H9 (cell line): ENCODE measurements around the gene DAB1. TPM values are rescaled to one million over a fixed set of nuclear protein-coding genes. Genes with fewer than 3 reads are reported as not detected.

Experiments
- DNase-seq: peaks from one replicate; pipeline ENCODE4 v3.0.0-alpha.2; 2017
- H2AFZ ChIP-seq: one replicate; pipeline ENCODE4 v1.6.1; 2013; ENCODE audit warnings: mild to moderate bottlenecking, low read length, control low read depth, moderate library complexity
- H2AK5ac ChIP-seq: 2 replicates; pipeline ENCODE4 v1.6.1; 2013; ENCODE audit warnings: low read length, control low read depth, mixed read lengths; ENCODE audit not compliant: insufficient read length
- H2BK120ac ChIP-seq: one replicate; pipeline ENCODE4 v1.6.1; 2013; ENCODE audit warnings: low read depth, mild to moderate bottlenecking, low read length, control low read depth, inconsistent platforms; ENCODE audit not compliant: poor library complexity, severe bottlenecking
- H2BK12ac ChIP-seq: 2 replicates; pipeline ENCODE4 v1.6.1; 2013; ENCODE audit warnings: low read length, control low read depth, mixed read lengths, low read depth; ENCODE audit not compliant: insufficient read length
- H2BK15ac ChIP-seq: 2 replicates; pipeline ENCODE4 v1.6.1; 2013; ENCODE audit warnings: low read depth, low read length, control low read depth
- H2BK20ac ChIP-seq: one replicate; pipeline ENCODE4 v1.6.1; 2013; ENCODE audit warnings: low read depth, mild to moderate bottlenecking, low read length, control low read depth, inconsistent platforms; ENCODE audit not compliant: poor library complexity, severe bottlenecking
- H2BK5ac ChIP-seq: 2 replicates; pipeline ENCODE4 v1.6.1; 2013; ENCODE audit warnings: low read length, control low read depth, mixed read lengths; ENCODE audit not compliant: insufficient read length
- H3K14ac ChIP-seq: 2 replicates; pipeline ENCODE4 v1.6.1; 2013; ENCODE audit warnings: low read length, control low read depth; ENCODE audit not compliant: insufficient read depth
- H3K18ac ChIP-seq: 2 replicates; pipeline ENCODE4 v1.6.1; 2013; ENCODE audit warnings: low read depth, mild to moderate bottlenecking, mixed read lengths, low read length, control low read depth; ENCODE audit not compliant: insufficient read length
- H3K23ac ChIP-seq: 2 replicates; pipeline ENCODE4 v1.6.1; 2013; ENCODE audit warnings: low read length, control low read depth, mixed read lengths, low read depth; ENCODE audit not compliant: insufficient read length
- H3K23me2 ChIP-seq: 2 replicates; pipeline ENCODE4 v1.6.1; 2013; ENCODE audit warnings: low read depth, mild to moderate bottlenecking, mixed read lengths, low read length, control low read depth; ENCODE audit not compliant: insufficient read length, poor library complexity, severe bottlenecking
- H3K27ac ChIP-seq: 2 replicates; pipeline ENCODE4 v1.5.1; 2013; ENCODE audit warnings: low read length, control low read depth, mixed read lengths, low read depth; ENCODE audit not compliant: insufficient read length
- H3K27me3 ChIP-seq: 2 replicates; pipeline ENCODE4 v1.6.1; 2013; ENCODE audit warnings: low read length, control low read depth, inconsistent platforms; ENCODE audit not compliant: insufficient read depth
- H3K4ac ChIP-seq: 2 replicates; pipeline ENCODE4 v1.6.1; 2013; ENCODE audit warnings: low read depth, mild to moderate bottlenecking, control low read depth, inconsistent platforms, low read length, moderate library complexity
- H3K4me1 ChIP-seq: 2 replicates; pipeline ENCODE4 v1.6.1; 2013; ENCODE audit warnings: low read length, control low read depth, inconsistent platforms; ENCODE audit not compliant: insufficient read depth
- H3K4me2 ChIP-seq: 2 replicates; pipeline ENCODE4 v1.6.1; 2013; ENCODE audit warnings: low read length, control low read depth, mixed read lengths; ENCODE audit not compliant: insufficient read length, insufficient read depth
- H3K56ac ChIP-seq: 2 replicates; pipeline ENCODE4 v1.6.1; 2013; ENCODE audit warnings: low read depth, mild to moderate bottlenecking, mixed read lengths, low read length, control low read depth; ENCODE audit not compliant: insufficient read length
- H3K79me1 ChIP-seq: 2 replicates; pipeline ENCODE4 v1.6.1; 2013; ENCODE audit warnings: low read depth, mild to moderate bottlenecking, moderate library complexity, low read length, control low read depth, inconsistent platforms; ENCODE audit not compliant: insufficient read depth, poor library complexity, severe bottlenecking
- H3K79me2 ChIP-seq: 2 replicates; pipeline ENCODE4 v1.6.1; 2013; ENCODE audit warnings: low read length, control low read depth, inconsistent platforms; ENCODE audit not compliant: insufficient read depth
- H3K9ac ChIP-seq: 2 replicates; pipeline ENCODE4 v1.6.1; 2013; ENCODE audit warnings: low read length, control low read depth, mixed read lengths; ENCODE audit not compliant: insufficient read length; ENCODE audit errors: extremely low read depth
- H3K9me3 ChIP-seq: one replicate; pipeline ENCODE4 v1.6.1; 2013; ENCODE audit warnings: low read depth, low read length, inconsistent platforms; ENCODE audit not compliant: control insufficient read depth
- H3T11ph ChIP-seq: one replicate; pipeline ENCODE4 v1.6.1; 2013; ENCODE audit warnings: mild to moderate bottlenecking, low read length, control low read depth, inconsistent platforms
- H4K20me1 ChIP-seq: one replicate; pipeline ENCODE4 v1.6.1; 2013; ENCODE audit not compliant: control insufficient read depth, insufficient read length, insufficient read depth
- H4K5ac ChIP-seq: 2 replicates; pipeline ENCODE4 v1.6.1; 2013; ENCODE audit warnings: low read depth, mild to moderate bottlenecking, mixed read lengths, low read length, control low read depth; ENCODE audit not compliant: insufficient read length
- H4K8ac ChIP-seq: replicated peaks from 2 replicates; pipeline ENCODE4 v1.6.1; 2013; ENCODE audit warnings: low read length, control low read depth, mixed read lengths, low read depth; ENCODE audit not compliant: insufficient read length
- H4K91ac ChIP-seq: 2 replicates; pipeline ENCODE4 v1.6.1; 2013; ENCODE audit warnings: low read depth, mild to moderate bottlenecking, moderate library complexity, mixed read lengths, low read length, control low read depth; ENCODE audit not compliant: insufficient read length
- H3K27ac Mint-ChIP-seq, 3 experiments: 2 replicates in 2 of 3; 3 replicates in 1 of 3; pipeline ENCODE4 v1.8.0; 2020 to 2021; ENCODE audit warnings: mixed read lengths in 3 of 3, mild to moderate bottlenecking in 1 of 3, moderate library complexity in 1 of 3
- H3K27me3 Mint-ChIP-seq: 2 replicates; pipeline ENCODE4 v1.8.0; 2021; ENCODE audit warnings: low read depth, mild to moderate bottlenecking, moderate library complexity, mixed read lengths
- H3K36me3 Mint-ChIP-seq, 3 experiments: 2 replicates in 2 of 3; 3 replicates in 1 of 3; pipeline ENCODE4 v1.8.0; 2020 to 2021; ENCODE audit warnings: low read depth in 3 of 3, mixed read lengths in 3 of 3; ENCODE audit not compliant: insufficient read depth in 1 of 3
- H3K4me1 Mint-ChIP-seq, 2 experiments: 2 replicates each; pipeline ENCODE4 v1.8.0; 2020; ENCODE audit warnings: mixed read lengths in 2 of 2
- H3K4me3 Mint-ChIP-seq, 2 experiments: 2 replicates in 1 of 2; 3 replicates in 1 of 2; pipeline ENCODE4 v1.8.0; 2020 to 2021; ENCODE audit warnings: mild to moderate bottlenecking in 2 of 2, mixed read lengths in 2 of 2, moderate library complexity in 1 of 2
- H3K9me3 Mint-ChIP-seq, 2 experiments: 2 replicates in 1 of 2; 3 replicates in 1 of 2; pipeline ENCODE4 v1.8.0; 2020; ENCODE audit warnings: mild to moderate bottlenecking in 2 of 2, mixed read lengths in 2 of 2, moderate library complexity in 1 of 2
- CTCF ChIP-seq: fragments of 200-600 bp; sonication (generic); conservative IDR thresholded peaks from 3 replicates; pipeline ENCODE4 v1.8.0; 2021; ENCODE audit warnings: antibody characterized with exemption, mild to moderate bottlenecking
- WGBS: extraction: QIAGEN DNeasy Blood & Tissue Kit; methylation state at CpG from one replicate; pipeline ENCODE4 v1.1.7; 2013; ENCODE audit warnings: missing lambda C conversion rate, low lambda C conversion rate, mixed read lengths; ENCODE audit not compliant: insufficient read length; ENCODE audit errors: extremely low coverage; 5-methylcytosine and 5-hydroxymethylcytosine counted together
- total RNA-seq: library from RNA; stranded (reverse); gene quantifications from 2 replicates; pipeline ENCODE4 v1.2.1, GENCODE V29; 2021

The DAB1 gene
- total RNA-seq, 1 experiment from 2014 or later: 9.3 TPM

- no peak overlapping the region for H2AFZ ChIP-seq
- H3K27me3 ChIP-seq: no peaks in the 10 kb centered on the region
- H3K56ac ChIP-seq: no peak overlapping the region
- H2BK120ac ChIP-seq: no peak overlapping the region
- no peak overlapping the region for H3K27ac ChIP-seq
- no peak for TF ChIP-seq CTCF
- no peak overlapping the region for H4K5ac ChIP-seq
- H2BK12ac ChIP-seq: no peak overlapping the region
- H3T11ph ChIP-seq: no peak overlapping the region
- Mint-ChIP-seq H3K27ac (no peak overlapping the region), H3K27me3 (no peaks in the 10 kb centered on the region), H3K36me3 (no peaks in the 10 kb centered on the region), H3K4me3 (no peak overlapping the region), H3K4me1 (peaks cover 0 to 5% of the 10 kb centered on the region in 2 experiments; a peak in 2 of 4 replicates), H3K9me3 (no peaks in the 10 kb centered on the region)
- H3K4ac ChIP-seq: no peak overlapping the region
- no peaks in the 10 kb centered on the region for H3K9me3 ChIP-seq
- H2BK20ac ChIP-seq: no peak overlapping the region
- H4K8ac ChIP-seq: no peak overlapping the region
- no peak overlapping the region for H2BK5ac ChIP-seq
- H3K4me2 ChIP-seq: no peak overlapping the region
- H3K4me1 ChIP-seq: no peaks in the 10 kb centered on the region
- no peak for DNase-seq
- H3K23ac ChIP-seq: no peak overlapping the region
- H3K23me2 ChIP-seq: no peaks in the 10 kb centered on the region
- H4K20me1 ChIP-seq: no peaks in the 10 kb centered on the region
- no peak overlapping the region for H3K14ac ChIP-seq
- no peak overlapping the region for H3K18ac ChIP-seq
- H2AK5ac ChIP-seq: no peak overlapping the region
- no CpG with 5 or more reads among the region's 2 CpGs for WGBS
- no peaks in the 10 kb centered on the region for H3K79me1 ChIP-seq
- no peak overlapping the region for H2BK15ac ChIP-seq
- H3K79me2 ChIP-seq: no peaks in the 10 kb centered on the region
- H4K91ac ChIP-seq: no peak overlapping the region
- no peak overlapping the region for H3K9ac ChIP-seq
These were observed 280.9 kb downstream of the DAB1 start for GRCh38 chr1:57142999-57143398.
